G401 (cell line): ENCODE measurements around the gene IGF2BP3. TPM values are rescaled to one million over a fixed set of nuclear protein-coding genes. Genes with fewer than 3 reads are reported as not detected.

Experiments used
- DNase-seq: peaks from one replicate; pipeline ENCODE4 v3.0.0-alpha.2; 2015; ENCODE audit warnings: low spot score
- in situ Hi-C: cut with HindIII; loops from 2 replicates; pipeline ENCODE4 v1.10.0; 2016; ENCODE audit warnings: low sequenced_read_pairs, mixed read lengths
- total RNA-seq: library from RNA; depleted of rRNA; stranded (reverse); fragments of >200 nt; shearing (Covaris generic); gene quantifications from 2 replicates; pipeline ENCODE4 v1.2.3, GENCODE V29; 2014

The IGF2BP3 gene
- total RNA-seq, 1 experiment from 2014 or later, result 69.7 TPM

DNA sequence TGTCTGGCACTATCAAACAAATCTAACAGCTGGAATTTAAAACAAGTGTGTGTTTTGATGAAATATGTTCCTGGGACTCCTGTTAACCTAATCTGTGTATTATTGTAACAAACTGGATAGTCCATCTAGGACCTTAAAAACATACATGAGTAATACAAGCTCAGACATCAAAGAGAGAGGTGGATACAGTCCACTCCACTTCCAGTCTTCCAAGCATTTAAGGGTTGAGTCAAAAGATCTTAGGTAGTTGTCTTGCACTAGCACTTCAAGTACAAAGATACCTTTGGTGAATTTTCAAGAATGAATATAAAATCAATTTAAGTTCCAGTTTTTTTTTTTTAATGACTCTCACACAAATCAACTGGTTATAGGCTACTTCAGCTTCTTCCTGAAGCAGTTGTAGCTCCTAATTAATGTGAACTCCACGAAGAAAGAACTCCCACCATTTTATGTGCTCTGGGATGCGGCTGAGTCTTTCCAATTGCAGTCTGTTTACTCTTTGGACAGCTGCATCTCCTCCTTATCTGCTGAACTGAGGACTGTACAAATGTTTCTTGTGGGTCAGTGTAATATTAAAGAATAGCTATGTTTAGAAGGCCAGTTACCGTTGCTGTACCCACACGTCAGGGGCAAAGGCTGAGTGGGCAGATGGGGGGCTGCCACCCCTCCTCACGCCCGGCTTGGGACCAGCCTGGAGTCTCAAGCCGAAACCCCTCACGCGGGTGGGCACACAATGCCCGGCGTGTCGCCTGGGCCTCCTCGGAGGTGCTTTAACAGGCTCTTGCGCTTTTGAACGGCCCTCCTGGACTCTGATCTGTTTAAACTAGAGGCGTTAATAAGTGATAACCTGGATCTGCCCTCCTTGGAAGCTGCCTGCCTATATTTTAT lies 2.9 kb upstream of the IGF2BP3 start:
- in situ Hi-C loops, result no loop called here
- no peak for DNase-seq

DNA sequence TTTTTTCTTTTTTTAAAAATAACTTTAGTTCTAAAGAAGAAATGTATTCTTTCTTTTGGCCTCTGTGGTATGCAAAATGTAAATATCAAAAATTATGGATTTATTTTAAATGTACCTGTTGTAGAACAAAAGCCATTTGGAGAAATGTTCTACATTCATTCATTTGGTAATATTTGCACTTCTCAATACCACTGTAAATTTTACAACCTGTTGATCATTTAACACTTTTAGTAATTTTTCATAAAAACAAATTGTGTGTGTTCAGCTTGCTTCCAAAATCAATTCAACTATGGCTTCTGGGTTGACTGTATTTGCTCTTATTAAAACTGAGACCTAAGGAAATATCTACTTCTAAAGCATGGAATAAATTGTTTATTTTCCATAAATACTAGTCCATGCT lies 2.3 kb upstream of the IGF2BP3 start:
- in situ Hi-C loops, result no loop called here
- no peak for DNase-seq

DNA sequence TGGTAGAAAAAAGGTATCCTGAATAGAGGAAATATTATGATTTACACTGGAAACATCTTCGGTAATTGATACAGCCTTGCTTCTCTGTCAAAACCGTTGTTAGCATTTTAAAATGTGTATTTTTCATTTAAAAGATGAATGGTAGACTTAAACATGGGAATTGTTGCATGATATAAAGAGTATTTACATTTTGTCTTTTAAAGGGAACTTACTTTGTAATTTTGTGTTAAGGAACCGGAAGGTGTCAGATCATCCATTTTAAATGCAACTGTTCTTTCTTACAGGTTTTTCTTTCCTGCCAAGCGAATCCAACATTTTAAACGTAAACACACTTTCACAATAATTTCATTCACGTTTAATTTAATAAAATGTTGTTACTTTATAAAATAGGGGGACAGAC lies 1.8 kb upstream of the IGF2BP3 start:
- no peak for DNase-seq
- in situ Hi-C loops, result no loop called here

DNA sequence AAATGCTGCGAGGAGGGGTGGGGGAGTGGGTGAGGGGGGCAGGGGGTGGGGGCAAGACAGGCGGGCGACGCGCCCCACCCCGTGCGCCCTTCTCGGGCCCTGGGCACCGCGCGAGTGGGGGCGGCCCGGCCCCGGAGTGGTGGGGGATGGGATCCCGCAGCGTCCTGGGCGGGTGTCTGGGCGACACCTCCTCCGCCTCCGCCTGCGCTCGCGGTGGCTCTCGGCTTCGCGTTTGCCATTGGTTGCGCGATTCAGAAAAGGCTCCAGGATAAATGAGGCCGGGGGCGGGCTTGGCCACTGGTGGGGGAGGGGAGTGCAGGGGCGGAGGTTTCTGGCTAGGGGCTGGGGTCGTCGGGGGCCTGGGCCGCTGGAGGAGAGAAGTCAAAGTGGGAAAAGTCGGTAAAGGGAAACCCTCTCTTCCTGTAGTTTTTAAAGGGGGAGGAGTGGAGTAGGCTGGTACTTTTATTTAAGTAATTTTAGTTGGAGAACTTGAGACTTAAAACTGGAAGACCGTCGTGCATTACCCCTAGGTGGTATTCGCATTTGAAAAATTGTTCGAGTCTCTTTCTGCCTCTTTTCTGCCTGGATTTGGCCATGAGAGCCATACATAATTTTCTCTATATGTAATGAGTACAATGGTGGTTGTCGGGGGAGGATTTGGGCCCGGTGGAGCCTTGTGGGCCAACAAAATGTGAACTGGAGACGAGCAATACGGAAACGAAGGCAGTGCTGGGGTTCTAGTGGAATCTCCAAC lies 992 bp upstream of the IGF2BP3 start:
- peak; percentile 50 for DNase-seq
- in situ Hi-C loops, result no loop called here

DNA sequence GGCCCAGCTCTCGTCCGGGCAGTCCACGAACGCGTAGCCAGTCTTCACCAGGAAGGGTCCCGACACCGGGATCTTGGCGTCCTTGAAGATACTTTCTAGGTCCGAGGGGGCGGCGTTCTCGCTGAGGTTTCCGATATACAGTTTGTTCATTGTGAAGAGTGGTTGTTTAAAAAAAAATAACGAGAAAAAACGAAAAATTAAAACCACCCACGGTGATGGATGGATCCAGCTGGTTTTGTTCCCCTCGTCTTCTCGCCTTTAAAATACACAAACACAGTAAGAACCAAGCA lies 385 bp downstream of the IGF2BP3 start:
- in situ Hi-C loops, result no loop called here
- DNase-seq, result no peak

DNA sequence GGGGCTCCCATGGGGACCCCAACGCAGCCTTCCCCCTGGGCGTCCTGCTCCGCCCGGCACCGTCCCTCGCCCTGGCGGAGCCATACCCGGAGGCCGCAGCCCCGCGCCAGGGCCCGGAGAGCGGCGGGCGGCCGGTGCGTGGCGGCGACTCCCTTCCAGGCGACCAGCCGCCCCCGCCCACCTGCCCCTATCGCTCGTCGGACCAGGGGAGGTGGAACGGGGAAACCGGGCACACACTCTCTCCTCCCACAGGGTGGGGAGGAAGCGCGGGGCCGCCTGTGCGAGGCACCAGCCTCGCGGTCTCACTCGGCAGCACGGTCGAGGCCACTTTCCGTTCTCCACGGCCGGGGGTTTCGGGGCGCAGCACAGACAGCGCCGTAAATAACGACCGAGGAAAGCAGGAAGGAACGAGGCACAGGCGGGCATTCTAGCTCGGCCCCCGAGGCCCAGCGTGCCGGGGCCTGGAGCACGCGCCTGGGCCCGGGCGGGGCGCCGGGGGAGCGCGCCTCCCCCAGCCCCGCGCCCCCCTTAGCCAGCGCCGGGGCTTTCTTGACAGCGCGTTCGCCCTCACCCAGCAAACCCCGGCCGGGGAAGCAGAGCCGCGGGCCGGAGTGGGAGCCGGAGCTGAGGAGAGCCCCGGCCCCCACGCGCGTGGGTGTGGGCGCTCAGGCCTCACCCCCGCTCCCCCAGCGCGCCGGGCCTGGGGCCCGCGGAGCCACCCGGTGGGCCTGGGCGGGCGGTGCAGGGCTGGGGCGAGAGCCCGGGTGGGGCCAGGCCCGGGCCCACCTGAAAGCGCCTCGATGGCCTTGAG lies 936 bp downstream of the IGF2BP3 start:
- DNase-seq, result no peak
- in situ Hi-C loops, result no loop called here

DNA sequence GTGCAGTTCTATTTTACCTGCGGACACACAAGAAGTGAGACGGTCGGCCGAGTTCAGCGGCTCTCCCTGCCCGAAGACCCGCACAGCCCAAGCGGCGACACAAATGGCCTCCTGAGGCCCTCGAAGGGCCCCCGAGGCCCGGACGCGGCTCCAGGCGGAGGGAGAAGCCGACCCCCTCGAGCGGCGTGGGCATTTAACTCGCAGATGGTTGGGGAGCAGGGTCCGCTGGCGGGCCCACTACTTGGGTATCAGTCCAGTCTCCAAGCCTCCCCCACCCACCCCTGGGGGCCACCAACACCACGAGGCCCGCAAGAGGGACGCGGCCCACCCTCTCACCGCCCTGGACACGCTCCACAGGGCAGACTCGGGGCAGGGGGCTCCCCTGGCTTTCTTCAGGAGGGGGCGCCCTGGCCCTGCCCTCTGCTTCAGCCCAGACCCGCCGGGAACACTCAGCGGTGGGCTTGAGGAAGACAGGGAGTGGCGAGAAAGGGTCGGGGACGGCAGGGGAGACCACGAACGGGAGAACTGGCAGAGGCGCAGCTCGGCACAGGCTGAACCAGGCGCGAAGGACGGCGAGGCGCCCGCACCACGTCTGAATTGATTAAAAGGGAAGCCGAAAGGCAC lies 1.7 kb downstream of the IGF2BP3 start:
- in situ Hi-C loops, result no loop called here
- no peak for DNase-seq

DNA sequence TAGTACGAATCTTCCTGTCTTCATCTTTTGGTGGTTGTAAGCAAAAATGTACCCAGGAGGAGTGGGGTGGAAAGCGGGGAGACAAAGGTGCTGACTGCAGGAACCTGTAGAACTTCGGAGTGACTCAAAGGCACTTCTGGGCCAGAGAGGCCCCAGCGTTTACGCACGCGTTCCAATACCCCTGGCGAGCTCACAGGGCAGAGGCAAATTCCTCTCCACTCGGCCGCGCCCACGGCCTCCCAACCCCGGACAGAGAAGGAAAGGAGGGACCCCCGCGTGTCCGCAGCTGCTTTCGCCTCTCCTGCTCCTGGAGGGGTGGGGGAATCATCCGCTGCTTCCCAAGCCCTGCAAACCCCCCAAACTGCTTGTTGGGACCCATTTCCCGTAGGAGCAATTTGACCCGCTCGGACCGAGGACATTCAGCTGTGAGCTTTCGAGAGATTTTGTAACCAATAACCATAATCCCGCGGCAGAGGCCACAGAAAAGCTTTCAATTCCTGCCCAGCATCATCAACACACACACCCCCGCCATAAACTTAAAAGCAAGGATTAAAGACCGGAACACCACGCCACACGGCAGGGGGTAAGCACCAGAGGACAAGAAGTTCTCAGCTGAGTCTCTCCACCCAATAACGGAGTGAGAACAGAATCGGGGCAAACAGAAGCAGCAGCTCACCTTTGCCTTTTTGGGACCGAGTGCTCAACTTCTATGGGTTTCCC lies 2.3 kb downstream of the IGF2BP3 start:
- in situ Hi-C loops, result no loop called here
- peak; percentile 15 for DNase-seq

DNA sequence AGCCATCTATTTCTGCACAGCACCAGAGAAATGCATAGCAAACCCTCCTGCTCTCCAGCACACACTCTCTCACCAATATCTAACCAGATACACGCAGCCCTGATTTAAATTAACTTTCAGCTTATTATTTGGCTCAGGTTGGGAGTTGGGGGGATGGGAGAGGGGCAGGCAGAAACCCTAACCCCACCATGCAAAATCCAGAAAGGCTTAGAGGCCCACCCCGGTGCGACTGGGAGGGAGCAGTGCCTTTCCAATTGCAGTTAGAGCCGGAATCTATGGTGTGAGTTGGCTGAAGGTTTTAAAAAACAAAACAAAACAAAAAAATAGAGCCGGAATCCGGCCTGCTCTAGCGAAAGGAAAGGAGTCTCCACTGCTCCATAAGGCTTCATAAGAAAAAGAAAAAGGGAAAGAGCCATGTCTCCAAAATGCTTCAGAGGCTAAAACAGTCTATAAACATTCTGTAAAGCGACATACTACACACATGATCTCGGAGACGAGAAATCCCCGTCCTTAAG lies 2.9 kb downstream of the IGF2BP3 start:
- DNase-seq, result peak; percentile 12

DNA sequence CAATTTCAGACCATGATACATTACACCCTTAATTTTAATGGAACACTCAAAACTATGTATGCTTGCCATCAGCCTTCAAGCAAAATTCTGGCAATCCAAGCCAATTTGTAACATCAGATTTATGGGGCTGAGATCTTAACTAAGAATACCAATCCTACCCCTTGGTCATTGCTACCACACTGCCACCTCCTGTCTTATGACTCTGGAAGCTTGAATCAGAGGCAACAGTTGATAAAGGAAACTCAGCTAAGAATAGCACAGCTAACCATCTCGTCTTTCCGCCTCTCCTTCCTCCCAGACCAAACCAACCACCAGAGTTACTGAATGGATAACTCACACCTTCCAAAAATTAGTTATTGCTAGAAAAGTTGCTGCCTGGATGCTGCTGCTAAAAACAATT lies 7.4 kb downstream of the IGF2BP3 start:
- no peak for DNase-seq
- in situ Hi-C loops, result no loop called here

More for the DNA sequence above, 2.9 kb downstream of the IGF2BP3 start:
- in situ Hi-C loops, result no loop called here

DNA sequence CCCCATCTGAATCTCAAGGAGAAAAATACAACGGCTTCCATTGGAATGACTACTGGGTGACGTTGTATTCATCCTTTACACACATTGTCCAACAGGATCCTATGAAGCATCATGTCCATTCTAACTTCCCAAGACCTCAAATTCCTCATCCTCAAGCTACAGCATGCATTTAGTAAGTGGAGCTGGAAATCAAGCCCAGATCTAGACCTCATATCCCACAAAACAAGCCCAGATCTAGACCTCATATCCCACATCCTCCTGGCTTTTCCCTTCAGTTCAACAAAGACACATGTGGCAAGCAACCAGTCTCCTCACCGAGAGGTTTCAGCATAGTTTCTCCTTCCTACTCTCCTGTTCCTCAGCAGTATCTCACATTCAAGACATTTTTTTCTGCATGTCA lies 12.2 kb downstream of the IGF2BP3 start:
- DNase-seq, result no peak
- in situ Hi-C loops, result no loop called here

DNA sequence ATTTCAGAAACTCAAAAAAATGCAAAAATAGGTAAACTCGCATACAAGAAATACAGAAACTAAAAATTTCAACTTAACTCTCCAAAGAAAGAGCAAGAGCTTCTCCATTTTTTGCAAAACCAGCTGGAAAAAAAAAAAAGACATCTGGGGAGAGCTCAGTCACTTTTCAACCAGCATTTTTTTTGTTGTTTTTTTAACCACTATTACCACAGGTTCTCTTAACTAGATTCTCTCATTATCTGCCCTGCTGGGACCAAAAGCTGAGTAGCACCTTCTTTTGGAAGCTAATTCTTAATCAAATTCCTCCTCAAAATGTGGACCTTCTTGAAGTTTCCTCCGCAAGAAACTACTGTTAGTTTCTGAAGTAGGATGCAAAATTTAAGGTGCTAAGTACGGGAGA lies 14.2 kb downstream of the IGF2BP3 start:
- no peak for DNase-seq
- in situ Hi-C loops, result no loop called here

DNA sequence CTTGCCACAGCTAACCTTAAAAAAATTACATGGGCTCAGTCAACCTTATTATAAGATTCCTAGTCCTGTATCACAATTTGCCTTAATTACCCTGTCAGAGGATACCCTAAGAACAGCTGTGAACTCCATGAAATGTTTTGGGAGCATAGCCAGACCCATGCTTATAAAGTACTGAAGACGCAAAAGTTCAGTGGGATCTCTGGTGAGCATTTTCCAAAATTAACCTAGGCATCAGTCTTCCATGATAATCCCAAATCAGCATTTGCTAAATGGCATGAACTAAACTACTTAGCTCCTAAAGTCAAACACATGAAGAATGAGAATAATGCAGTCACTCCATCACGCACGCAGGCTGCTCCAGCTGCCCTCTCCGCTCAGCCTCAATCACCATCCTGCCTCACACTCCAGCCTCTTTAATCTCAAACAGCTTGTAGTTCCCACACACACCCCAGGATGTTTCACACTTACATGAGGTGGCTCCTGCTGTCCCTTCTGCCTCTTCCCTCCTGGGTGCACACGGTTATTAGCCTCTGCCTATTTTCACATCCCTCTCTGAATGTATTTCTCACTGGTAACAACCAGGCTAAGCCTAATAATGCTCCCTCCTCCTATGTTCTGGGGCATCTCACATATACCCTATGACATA lies 15.3 kb downstream of the IGF2BP3 start:
- in situ Hi-C loops, result no loop called here
- no peak for DNase-seq

DNA sequence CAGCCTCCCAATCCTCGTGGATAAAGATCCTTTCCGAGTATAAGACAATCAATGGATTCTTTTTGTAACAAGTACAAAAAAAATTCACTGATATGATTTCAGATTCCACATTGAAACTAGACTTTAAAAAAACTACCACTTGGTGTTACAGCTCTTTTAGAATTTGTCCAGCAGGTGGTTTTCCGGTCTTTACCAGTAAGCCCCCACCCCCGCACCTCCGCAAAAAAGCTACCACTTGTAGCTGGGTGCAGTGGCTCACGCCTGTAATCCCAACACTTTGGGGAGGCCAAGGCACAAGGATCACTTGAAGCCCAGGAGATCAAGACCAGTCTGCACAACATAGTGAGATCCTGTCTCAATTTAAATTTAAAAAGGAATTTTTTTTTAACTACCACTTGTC lies 19.8 kb downstream of the IGF2BP3 start:
- in situ Hi-C loops, result no loop called here

DNA sequence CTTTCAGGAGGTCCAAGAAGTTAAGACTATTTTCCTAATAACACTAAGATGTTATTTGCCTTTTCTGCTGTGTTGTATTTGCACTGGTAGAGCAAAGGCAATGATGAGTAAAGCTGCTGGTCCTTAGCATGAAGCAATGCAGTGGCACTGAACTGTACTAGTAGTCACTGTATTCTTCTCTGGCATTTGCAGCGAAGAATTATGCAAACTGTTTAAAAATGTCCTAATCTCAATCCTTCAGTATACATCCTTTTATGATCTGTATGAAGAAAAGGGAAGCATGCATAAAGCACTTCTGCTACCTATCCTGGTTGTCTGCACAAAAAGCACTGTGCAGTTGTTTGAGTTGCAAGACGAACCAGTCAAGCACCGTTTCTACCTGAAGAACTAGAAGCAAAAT lies 20.4 kb downstream of the IGF2BP3 start:
- no peak for DNase-seq
- in situ Hi-C loops, result no loop called here

More for the DNA sequence above, 19.8 kb downstream of the IGF2BP3 start:
- DNase-seq, result no peak

DNA sequence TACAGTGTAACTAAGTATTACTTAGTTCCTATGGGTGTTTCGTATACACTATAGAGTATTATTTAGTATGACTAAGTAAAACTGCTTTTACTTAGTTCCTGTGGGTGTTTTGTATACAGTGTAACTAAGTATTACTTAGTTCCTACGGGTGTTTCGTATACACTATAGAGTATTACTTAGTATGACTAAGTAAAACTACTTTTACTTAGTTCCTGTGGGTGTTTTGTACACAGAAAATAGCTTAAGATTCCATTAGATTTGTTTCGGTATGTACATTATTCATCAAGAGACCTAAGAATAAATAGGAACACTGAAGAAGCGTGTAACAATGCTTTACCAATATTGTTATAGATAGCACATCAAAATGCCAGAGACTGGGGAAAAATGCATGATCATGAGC lies 25.0 kb downstream of the IGF2BP3 start:
- in situ Hi-C loops, result no loop called here
- DNase-seq, result no peak

DNA sequence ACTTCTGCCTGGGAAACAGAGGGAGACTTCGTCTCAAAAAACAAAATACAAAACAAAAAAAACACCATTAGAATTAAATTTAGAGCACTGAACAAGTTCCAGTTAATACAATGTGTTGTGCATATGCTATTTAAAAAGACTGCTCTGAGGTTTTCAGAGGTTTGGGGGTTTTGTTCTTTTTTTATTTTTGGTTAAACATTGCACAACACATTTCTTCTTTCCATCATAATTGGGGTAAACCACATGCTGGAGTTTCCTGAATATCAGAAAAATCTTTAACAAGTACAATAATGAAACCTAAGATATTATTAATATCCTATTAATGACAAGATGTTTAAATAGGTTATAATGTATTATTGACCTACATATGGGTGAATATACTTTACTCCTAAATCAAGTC lies 26.3 kb downstream of the IGF2BP3 start:
- DNase-seq, result no peak
- in situ Hi-C loops, result no loop called here

DNA sequence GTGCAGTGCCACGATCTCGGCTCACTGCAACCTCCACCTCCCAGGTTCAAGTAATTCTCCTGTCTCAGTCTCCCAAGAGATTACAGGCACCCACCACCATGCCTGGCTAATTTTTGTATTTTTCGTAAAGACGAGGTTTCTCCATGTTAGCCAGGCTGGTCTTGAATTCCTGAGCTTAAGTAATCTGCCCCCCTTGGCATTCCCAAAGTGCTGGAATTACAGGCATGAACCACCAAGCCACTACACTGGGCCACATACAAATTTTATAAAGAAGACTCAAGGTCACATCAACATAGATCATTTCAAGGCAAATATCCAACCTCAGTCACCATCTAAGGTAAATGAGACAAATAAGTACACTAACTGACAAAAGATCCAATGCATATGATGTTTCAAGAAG lies 32.1 kb downstream of the IGF2BP3 start:
- in situ Hi-C loops, result loop anchor here (5.0 kb wide), 1 partner anchor 36 kb away; no protein-coding TSS in a partner anchor
- DNase-seq, result no peak
